NCI-H2196 treated with DMSO at 0.1 percent for 48 hours (cell line): ENCODE results near the gene ATXN1.
"Not testable (repeated sequence)": the region's sequence is repeated elsewhere in the genome, so short reads cannot be mapped to it uniquely, and the experiment has no call there.

ENCODE experiments used
- DNase-seq: peaks from one replicate; lab custom pipeline; 2025; ENCODE audit not compliant: unreplicated experiment; lab: John Stamatoyannopoulos, UW

Gene ATXN1

GRCh38 chr6:16548121-16548520 lies 213.1 kb downstream of the ATXN1 start:
- DNase-seq: no peak

GRCh38 chr6:16547587-16547986 lies 213.7 kb downstream of the ATXN1 start:
- DNase-seq: no peak

DNA sequence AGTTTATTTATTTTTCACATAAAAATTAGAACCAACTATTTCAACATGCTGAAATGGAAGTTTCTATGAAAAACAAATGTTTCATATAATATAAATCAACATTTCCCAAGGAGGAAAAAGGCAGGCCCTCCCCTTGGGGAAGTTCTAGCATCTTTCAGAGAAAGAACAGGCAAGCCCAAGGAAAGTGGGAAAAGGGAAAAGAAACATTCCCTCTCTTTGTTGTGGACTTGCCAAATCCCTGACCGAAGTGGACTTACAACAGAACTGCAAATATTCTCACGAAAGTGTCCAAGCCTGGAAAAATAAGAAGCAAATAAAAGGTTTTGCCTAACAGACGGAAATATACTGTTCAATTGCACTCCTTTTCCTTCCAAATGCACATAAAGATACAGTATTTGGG lies 214.4 kb downstream of the ATXN1 start:
- no peak for DNase-seq

DNA sequence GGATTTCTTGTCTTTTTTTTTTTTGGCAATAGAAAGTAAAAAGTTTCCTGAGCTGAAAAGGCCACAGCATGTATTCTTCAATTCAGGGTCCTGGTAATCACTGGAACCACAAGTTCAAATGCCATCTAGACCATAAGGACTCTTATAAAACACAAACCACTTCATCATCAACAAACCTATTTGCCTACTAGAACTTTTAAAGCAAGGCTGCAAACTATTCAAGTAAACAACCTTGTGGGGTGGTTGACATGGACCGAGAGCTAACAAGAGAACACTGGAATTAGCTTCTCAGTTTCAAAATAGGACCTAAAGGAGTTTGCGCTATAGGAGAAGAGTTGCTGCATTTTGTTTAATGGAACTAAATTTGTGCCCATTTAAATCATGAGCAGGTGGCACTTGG lies 215.9 kb downstream of the ATXN1 start:
- no peak for DNase-seq

GRCh38 chr6:16544521-16544920 lies 216.7 kb downstream of the ATXN1 start:
- no peak for DNase-seq

- DNase-seq: no peak
Observed at GRCh38 chr6:16544006-16544405, 217.3 kb downstream of the ATXN1 start.

- no peak for DNase-seq
Observed at GRCh38 chr6:16543521-16543920, 217.7 kb downstream of the ATXN1 start.

DNA sequence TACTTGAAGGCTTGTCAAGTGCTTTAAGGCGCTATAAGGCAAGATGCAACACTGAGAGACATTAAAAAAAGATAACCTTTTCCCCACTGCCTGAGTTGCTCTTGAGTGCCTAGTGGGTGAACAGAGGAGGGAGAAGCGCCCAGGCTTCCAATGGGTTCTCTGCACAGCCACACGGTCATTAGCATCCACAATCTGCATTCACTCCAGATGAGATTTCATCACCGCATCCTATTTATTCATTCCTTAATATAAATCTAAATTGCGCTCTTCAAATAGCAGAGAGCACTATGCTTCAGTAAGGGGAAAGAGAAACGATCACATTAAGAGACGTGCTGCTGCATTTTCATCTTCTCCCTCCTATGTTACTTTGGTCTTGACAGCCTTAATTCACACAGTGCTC lies 219.2 kb downstream of the ATXN1 start:
- DNase-seq: no peak

DNA sequence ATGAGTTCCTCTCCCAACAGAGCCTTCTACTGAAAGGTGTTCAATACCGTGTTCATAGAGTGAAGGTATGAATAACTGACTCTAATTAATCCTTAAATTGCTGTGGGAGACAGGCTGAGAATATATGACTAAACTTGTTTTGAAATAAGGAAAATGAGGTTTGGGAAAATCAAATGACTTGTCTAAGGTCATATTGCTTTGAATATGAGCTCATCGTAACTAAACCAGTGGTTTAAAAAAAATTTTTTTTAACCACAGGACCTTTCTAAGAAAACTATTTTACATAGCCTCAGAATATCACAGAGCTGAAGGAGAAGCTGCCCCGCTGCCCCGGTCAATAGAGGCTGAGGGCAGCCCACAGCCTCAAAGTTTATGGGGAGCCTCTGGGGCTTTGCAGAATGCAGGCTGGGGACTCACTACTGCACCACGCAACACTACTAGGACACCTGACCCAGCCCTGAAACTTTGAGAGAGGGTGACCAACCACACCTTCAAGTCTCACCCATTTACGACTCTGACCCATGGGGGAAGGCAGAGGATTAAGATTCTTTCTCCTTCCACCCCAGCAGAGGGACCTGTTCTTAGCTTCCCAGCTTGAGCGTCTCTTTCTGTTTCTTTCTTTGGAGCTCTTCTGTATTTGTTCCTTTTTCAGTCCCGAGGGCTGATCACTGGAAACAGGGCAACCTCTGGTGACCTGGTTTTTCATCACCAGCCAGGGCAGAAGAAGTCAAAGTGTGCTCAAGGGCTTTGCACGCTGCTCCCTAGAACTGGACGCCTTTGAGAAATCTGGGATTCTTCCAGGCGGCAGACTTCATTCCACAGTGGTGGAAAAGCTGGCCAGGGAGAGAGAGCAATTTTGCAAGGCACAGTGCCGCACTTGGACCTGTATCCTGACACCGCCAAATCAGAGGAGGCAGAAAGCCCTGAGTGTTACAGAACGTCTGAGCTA lies 220.2 kb downstream of the ATXN1 start:
- no peak for DNase-seq

DNA sequence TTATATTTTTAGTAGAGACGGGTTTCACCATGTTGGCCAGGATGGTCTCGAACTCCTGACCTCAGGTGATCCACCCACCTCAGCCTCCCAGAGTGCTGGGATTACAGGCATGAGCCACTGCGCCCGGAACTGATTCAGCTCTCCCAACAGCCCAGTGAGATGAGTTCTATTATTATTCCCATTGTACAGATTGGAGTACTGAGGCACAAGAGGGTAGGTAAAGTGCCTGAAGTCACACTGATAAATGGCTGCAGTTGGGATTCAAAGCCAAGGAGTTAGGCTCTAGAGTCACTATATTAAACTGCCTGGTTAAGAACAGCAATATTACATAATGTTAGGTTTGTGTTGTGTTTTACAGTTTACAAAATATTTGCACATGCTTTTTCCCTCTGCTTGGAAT lies 220.9 kb downstream of the ATXN1 start:
- not testable (repeated sequence) for DNase-seq

DNA sequence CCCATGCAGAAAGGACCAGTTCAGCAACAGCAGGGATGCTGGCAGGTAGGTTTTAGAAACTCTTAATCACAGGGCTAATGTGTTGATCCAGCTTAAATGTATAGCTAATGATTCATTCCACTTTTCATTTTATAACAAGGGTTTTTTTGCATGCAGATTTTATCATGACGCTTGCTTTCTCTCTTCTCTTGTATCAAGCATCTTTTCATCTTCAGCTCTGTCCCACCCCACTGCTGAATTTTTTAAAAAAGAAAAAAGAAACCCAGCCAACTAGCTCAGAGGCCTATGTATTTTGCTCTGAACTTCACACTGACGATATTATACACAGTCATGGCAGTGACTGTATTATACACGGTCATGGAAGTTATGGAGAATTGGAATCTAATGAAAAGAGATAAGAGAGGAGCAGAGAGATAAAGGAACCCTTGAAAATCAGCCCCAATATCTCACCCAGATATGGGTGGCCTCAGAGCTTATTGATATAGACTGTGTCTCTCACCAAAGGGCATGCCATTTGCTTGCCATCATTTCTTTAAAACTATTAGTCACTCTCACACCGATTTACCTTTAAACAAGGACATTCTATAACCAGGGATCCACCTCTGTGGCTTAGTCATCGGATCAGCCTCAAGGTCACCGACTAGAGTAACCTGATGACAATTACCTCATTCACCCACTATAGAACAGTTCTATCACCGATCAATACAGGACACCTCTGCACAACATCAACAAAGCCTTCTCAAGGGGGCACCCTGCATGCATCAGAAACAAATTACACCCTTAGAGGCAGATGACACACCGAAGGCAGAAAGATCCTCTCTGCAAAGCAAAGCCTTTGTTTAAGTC lies 222.0 kb downstream of the ATXN1 start:
- no peak for DNase-seq

DNA sequence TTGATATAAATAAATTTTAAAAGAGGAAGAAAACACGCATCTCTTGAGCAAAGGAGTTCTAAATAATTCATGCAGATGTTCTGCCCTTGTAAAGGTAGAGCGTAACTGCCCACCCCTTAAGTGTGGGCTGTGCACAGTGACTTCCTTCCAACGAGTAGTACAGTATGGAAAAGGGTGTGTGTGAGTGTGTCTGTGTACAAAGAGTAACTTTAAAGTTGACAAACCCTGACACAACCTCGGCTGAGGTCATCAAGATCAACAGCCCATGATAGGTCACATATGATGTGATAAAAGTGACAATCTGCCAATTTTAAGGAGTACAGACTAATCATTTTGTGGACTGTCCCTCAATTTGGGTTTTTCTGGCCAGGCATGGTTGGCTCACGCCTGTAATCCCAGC lies 225.7 kb downstream of the ATXN1 start:
- no peak for DNase-seq

DNA sequence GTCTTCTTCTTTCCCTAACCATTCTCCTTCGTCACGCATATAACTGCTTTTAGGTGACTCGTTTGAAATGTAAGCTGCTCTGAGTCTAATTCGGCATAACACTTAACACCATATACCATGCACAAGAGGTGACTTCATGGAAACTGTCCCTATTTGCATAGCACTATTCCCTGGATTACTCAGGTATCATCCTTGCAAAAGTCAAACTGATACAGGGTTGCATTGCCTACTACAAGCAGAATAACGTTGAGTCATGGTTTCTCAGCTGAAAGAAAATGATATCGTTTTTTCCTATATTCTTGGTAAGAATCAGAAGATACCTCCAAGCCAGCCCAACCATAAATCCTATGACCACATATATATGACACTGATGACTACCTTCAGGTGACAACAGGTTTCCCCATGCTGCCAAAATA lies 227.5 kb downstream of the ATXN1 start:
- DNase-seq: no peak

GRCh38 chr6:16533210-16533609 lies 228.1 kb downstream of the ATXN1 start:
- DNase-seq: no peak

- no peak for DNase-seq
Observed at GRCh38 chr6:16527691-16528090, 233.6 kb downstream of the ATXN1 start.

- DNase-seq: no peak
Observed at GRCh38 chr6:16524380-16524707, 236.9 kb downstream of the ATXN1 start.

- no peak for DNase-seq
Observed at GRCh38 chr6:16523606-16524379, 237.5 kb downstream of the ATXN1 start.

DNA sequence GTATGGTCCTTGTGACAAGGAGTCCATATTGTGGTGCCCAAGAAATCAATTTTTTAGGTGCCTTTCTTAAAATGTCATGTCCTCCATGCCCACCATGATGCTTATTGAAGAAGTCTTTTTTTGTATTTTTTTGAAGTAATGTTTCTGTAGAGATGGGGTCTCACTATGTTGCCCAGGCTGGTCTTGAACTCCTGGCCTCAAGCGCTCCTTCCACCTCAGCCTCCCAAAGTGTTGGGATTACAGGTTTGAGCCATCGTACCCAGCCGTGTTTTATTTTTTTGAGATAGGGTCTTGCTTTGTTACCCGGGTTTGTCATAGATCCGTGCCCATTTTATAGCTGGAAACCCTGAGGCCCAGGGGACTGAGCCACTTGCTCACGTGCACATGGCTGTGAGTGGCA lies 238.3 kb downstream of the ATXN1 start:
- no peak for DNase-seq

DNA sequence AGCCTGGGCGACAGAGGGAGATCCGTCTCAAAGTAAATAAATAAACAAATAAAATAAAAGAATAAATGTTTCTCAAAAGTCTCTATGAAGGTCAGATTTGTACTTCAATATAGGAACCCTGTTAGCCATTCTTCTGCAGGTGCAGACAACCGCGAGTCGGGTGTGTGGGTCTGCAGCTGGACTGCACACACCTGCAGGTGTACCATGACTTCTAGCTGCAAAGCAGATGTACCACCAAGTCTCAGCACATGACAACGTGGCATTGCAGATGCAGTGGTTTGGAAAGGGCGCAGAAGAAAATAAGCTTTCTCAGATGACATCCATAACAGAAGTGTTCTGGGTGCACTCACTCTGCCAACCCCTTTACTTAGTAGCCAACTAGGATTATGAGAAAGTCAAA lies 239.7 kb downstream of the ATXN1 start:
- DNase-seq: no peak

- no peak for DNase-seq
Observed at GRCh38 chr6:16519265-16520242, 241.7 kb downstream of the ATXN1 start.
